ENCODE results near the gene SKAP1. TPM values are rescaled to one million over a fixed set of nuclear protein-coding genes. Genes with fewer than 3 reads are reported as not detected.

SKAP1 gene
- total and polyA plus RNA-seq, 2 of the 13 experiments (the other 11 are each of a cell fraction or from before 2014, with no cell fraction given) = 0.21 TPM; not detected in 1

DNA sequence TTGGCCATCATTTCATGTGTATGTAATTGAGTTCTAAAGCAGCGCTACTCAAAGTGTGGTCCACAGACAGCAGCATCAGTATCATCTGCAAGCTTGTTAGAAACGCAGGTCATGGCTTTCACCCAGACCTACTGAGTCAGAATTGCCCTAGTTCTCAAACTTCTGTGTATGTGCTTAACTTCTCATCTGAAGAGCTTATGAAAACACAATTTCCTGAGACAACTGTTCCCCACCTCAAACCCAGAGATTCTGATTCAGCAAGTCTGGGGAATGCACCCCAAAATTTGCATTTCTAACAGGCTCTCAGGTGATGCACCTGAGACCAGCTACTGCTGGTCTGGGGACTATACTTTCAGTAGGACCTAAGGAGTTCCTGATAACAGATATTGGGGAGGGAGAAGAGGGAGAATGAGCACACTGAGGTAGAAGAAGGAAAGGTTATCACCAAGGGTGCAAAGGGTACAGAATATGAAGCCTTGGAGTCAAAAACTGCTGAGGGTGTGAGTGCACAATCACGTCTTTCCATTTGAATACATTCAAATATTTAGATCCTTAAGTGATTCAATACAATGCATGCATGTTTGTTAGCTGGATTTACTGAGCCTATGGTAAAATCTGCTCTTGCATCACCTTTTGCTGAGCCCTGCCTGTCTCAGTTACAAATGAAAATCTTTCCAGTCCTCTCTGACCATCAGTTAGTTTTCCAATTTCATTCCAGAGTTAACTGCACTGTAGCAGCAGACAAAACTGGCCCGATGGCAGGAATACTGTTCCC, 29.2 kb upstream of the SKAP1 start:
- 12% methylated on average over 4 of the region's 4 CpGs for WGBS (ENCODE audit: low lambda C conversion rate)
- POLR2A ChIA-PET = no interaction called here
- intact Hi-C loops (cut with micrococcal nuclease; ENCODE audit: unreplicated experiment) = loop anchor here (10.0 kb wide), 2 partner anchors 104 to 434 kb away; no protein-coding TSS in a partner anchor

More for the DNA sequence above, 29.2 kb upstream of the SKAP1 start:
- no TSS peak for BruUV-seq (replicated peaks)
- no peak overlapping the region for H3K4me2 ChIP-seq (ENCODE audit: low read depth, low read length)
- peaks cover 0 to 18% of the 10 kb centered on the region in 2 experiments; a peak in 2 of 5 replicates for H3K27me3 ChIP-seq (ENCODE audit: control insufficient read depth in 1 of 2, insufficient read depth in 2 of 2, low read length in 2 of 2)
- no peak overlapping the region for H3K4me3 ChIP-seq (replicated peaks in 1 of 3; ENCODE audit: insufficient read depth in 1 of 3, low read depth in 2 of 3, low read length in 3 of 3)
- H3K9ac ChIP-seq (ENCODE audit: insufficient read depth, low read depth, low read length) = no peak overlapping the region
- CTCF ChIA-PET (ENCODE audit: low intra/inter-chr PET ratio, low total read pairs) = no interaction called here
- H3K4me1 ChIP-seq (ENCODE audit: insufficient read depth, low read length) = no peaks in the 10 kb centered on the region
- H2AFZ ChIP-seq (ENCODE audit: low read length) = no peak overlapping the region
- no peaks in the 10 kb centered on the region for H3K36me3 ChIP-seq (replicated peaks in 1 of 2; ENCODE audit: control insufficient read depth in 1 of 2, insufficient read depth in 2 of 2, low read length in 2 of 2)
- no peaks in the 10 kb centered on the region for H3K9me3 ChIP-seq (ENCODE audit: low read length)
- no peak for FAIRE-seq
- DNase-seq (ENCODE audit: low spot score) = no peak
- in situ Hi-C loops (cut with HindIII; ENCODE audit: extremely low pct_ligation_motif_present, low pct_unique_long_range_greater_than_20kb) = no loop called here
- TF ChIP-seq, protein P1, sequence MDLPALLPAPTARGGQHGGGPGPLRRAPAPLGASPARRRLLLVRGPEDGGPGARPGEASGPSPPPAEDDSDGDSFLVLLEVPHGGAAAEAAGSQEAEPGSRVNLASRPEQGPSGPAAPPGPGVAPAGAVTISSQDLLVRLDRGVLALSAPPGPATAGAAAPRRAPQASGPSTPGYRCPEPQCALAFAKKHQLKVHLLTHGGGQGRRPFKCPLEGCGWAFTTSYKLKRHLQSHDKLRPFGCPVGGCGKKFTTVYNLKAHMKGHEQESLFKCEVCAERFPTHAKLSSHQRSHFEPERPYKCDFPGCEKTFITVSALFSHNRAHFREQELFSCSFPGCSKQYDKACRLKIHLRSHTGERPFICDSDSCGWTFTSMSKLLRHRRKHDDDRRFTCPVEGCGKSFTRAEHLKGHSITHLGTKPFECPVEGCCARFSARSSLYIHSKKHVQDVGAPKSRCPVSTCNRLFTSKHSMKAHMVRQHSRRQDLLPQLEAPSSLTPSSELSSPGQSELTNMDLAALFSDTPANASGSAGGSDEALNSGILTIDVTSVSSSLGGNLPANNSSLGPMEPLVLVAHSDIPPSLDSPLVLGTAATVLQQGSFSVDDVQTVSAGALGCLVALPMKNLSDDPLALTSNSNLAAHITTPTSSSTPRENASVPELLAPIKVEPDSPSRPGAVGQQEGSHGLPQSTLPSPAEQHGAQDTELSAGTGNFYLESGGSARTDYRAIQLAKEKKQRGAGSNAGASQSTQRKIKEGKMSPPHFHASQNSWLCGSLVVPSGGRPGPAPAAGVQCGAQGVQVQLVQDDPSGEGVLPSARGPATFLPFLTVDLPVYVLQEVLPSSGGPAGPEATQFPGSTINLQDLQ (CRISPR knock-in tag; IDR thresholded peaks at IDR 0.05) = no peak
- TF ChIP-seq, protein P2, sequence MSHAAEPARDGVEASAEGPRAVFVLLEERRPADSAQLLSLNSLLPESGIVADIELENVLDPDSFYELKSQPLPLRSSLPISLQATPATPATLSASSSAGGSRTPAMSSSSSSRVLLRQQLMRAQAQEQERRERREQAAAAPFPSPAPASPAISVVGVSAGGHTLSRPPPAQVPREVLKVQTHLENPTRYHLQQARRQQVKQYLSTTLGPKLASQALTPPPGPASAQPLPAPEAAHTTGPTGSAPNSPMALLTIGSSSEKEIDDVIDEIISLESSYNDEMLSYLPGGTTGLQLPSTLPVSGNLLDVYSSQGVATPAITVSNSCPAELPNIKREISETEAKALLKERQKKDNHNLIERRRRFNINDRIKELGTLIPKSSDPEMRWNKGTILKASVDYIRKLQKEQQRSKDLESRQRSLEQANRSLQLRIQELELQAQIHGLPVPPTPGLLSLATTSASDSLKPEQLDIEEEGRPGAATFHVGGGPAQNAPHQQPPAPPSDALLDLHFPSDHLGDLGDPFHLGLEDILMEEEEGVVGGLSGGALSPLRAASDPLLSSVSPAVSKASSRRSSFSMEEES (CRISPR knock-in tag; IDR thresholded peaks at IDR 0.05) = no peak
- TF ChIP-seq KDM5A (IDR thresholded peaks at IDR 0.05; ENCODE audit: borderline replicate concordance, low read length) (no peak), ZMYM2 (CRISPR knock-in tag; IDR thresholded peaks at IDR 0.05) (no peak), THAP11 (CRISPR knock-in tag; IDR thresholded peaks at IDR 0.05) (no peak), FOXC1 (CRISPR knock-in tag; IDR thresholded peaks at IDR 0.05; ENCODE audit: borderline replicate concordance) (no peak), ADNP (CRISPR knock-in tag; IDR thresholded peaks at IDR 0.05) (no peak), AGO1 (IDR thresholded peaks at IDR 0.05; ENCODE audit: low read depth, low read length, poor library complexity, severe bottlenecking) (no peak), ZNF567 (CRISPR knock-in tag; IDR thresholded peaks at IDR 0.05; ENCODE audit: borderline replicate concordance) (no peak), PAX8 (CRISPR knock-in tag; IDR thresholded peaks at IDR 0.05; ENCODE audit: borderline replicate concordance) (no peak)
- TF ChIP-seq, protein P3, sequence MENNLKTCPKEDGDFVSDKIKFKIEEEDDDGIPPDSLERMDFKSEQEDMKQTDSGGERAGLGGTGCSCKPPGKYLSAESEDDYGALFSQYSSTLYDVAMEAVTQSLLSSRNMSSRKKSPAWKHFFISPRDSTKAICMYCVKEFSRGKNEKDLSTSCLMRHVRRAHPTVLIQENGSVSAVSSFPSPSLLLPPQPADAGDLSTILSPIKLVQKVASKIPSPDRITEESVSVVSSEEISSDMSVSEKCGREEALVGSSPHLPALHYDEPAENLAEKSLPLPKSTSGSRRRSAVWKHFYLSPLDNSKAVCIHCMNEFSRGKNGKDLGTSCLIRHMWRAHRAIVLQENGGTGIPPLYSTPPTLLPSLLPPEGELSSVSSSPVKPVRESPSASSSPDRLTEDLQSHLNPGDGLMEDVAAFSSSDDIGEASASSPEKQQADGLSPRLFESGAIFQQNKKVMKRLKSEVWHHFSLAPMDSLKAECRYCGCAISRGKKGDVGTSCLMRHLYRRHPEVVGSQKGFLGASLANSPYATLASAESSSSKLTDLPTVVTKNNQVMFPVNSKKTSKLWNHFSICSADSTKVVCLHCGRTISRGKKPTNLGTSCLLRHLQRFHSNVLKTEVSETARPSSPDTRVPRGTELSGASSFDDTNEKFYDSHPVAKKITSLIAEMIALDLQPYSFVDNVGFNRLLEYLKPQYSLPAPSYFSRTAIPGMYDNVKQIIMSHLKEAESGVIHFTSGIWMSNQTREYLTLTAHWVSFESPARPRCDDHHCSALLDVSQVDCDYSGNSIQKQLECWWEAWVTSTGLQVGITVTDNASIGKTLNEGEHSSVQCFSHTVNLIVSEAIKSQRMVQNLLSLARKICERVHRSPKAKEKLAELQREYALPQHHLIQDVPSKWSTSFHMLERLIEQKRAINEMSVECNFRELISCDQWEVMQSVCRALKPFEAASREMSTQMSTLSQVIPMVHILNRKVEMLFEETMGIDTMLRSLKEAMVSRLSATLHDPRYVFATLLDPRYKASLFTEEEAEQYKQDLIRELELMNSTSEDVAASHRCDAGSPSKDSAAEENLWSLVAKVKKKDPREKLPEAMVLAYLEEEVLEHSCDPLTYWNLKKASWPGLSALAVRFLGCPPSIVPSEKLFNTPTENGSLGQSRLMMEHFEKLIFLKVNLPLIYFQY (CRISPR knock-in tag; IDR thresholded peaks at IDR 0.05; ENCODE audit: borderline replicate concordance) = no peak
- no peaks in the 10 kb centered on the region for H3K79me2 ChIP-seq (ENCODE audit: insufficient read depth, low read length)
- H4K20me1 ChIP-seq (ENCODE audit: insufficient read depth, low read length) = no peaks in the 10 kb centered on the region
- H3K27ac ChIP-seq (ENCODE audit: extremely low read length, insufficient read depth, low read length) = no peak overlapping the region
- ATAC-seq = no peak

Measured in HepG2 (cell line).